ENCODE data around the gene BRME1.

DNA sequence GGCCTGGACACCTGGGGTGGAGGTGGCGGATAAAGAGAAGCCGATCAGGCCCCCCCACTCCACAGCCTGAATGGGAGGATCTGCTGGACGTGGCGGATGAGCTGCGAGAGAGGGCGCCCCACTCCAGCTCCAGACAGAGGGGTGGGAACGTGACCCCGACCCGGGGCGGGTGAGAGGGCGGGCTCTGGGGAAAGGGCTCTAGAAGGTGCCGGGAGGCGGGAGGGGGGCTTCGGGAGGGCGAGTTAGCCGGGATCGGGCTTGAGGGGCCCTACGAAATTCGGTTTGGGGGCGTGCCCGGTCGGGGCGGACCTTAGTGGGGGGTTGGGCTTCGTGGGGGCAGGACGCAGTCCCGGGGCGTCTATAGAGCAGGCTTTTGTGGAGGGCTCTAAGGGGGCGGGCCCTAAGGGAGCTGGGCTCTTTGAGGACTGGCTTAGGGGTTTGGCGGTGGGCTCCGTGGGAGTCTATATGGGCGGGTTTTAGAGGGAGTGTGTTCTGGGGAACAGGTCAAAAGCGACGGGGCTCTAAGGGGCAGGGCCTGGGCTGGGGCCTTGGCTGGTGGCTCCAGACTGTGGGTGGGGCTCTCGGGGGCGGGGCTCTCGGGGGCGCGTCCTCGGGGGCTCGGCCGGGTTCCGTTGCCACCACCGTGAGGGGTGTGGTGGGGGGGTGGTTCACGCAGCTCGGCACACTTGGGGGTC is 33.1 kb downstream of the BRME1 start:
- no peak for TF ChIP-seq EGR1 (IDR thresholded peaks at IDR 0.05)
- TF ChIP-seq, protein P1, sequence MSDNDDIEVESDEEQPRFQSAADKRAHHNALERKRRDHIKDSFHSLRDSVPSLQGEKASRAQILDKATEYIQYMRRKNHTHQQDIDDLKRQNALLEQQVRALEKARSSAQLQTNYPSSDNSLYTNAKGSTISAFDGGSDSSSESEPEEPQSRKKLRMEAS (IDR thresholded peaks at IDR 0.05): no peak

Measured in Ishikawa (cell line).